Colonic mucosa (tissue), 4 donors: ENCODE results near the gene SMARCAL1. TPM values are rescaled to one million over a fixed set of nuclear protein-coding genes. Genes with fewer than 3 reads are reported as not detected.

Source experiments
- DNase-seq: peaks from one replicate; pipeline ENCODE4 v3.0.0-alpha.2; 2020
- H3K27ac ChIP-seq: fragments of 200-600 bp; one replicate; pipeline ENCODE4 v1.8.0; 2021
- H3K27me3 ChIP-seq: fragments of 200-600 bp; one replicate; pipeline ENCODE4 v1.8.0; 2021
- H3K36me3 ChIP-seq: fragments of 200-600 bp; one replicate; pipeline ENCODE4 v1.8.0; 2021
- H3K4me1 ChIP-seq: fragments of 200-600 bp; one replicate; pipeline ENCODE4 v1.8.0; 2021; ENCODE audit warnings: mild to moderate bottlenecking
- H3K4me3 ChIP-seq: fragments of 200-600 bp; one replicate; pipeline ENCODE4 v1.8.0; 2021
- H3K9ac ChIP-seq, 2 donors: one replicate each; pipeline ENCODE4 v1.7.0; 2013; ENCODE audit warnings: control low read depth in 2 of 2, low read depth in 2 of 2, low read length in 2 of 2
- H3K9me3 ChIP-seq: fragments of 200-600 bp; one replicate; pipeline ENCODE4 v1.8.0; 2021
- intact Hi-C: fragments of 100-400 bp; cut with DNase I; formaldehyde crosslinking; loops from one replicate; pipeline ENCODE4 v1.14.1; 2022
- total RNA-seq, 2 donors: library from RNA; stranded (reverse); fragmentation: NEBNext Ultra II Directional in 1 of 2; extraction: Animal tissue kit (Norgen Biotek cat#: 25700) in 1 of 2; gene quantifications; one replicate each; pipeline ENCODE4 v1.2.1, GENCODE V29; 2021
- TF ChIP-seq, protein P1 (sequence below): fragments of 200-600 bp; IDR thresholded peaks from one replicate; pipeline ENCODE4 v1.8.0; 2022; ENCODE audit warnings: antibody characterized with exemption, mild to moderate bottlenecking
- donor health status: healthy.
- donor health status: DM: no; HTN: no; CAD: no.
- donor health status: DM: no; HTN: no; CAD: no.

Gene SMARCAL1
- total RNA-seq, 2 donors from 2014 or later, result 13.8 to 18.1 TPM

DNA sequence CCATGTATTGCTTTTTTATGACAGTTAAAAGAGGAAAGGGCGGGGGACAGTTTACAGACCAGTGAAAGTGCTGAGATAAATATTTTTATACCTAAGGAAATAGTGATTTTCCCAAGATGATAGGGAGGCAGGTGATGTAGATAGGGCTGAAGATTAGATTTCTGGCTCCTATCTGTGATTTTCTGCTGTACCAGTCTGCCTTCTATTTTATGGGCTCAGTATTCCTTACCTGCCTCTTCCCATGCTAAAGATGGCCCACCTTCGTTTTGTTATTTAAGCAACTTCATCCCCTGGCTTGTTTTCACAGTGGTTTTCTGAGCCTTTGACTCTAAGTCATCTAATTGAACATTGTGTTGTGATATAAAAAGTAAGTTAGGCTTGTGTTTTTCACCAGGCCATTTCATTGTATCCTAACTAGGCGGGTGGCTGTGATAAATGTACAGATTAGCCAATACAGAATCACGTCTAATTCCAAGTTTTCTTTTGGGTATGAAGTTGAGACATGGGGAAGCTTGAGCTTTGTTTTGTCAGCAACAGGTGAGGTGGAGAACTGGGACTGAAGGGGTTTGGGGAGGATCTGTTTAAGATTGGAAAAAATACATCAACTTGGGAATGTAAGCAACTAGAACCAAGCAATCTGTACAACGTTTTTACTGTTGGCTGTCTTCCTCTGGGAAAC, 91.6 kb downstream of the SMARCAL1 start:
- DNase-seq, result no peak
- Histone ChIP-seq H3K27ac (no peak overlapping the region), H3K4me3 (no peak overlapping the region), H3K9me3 (no peaks in the 10 kb centered on the region), H3K9ac (no peak overlapping the region), H3K4me1 (peaks cover 18% of the 10 kb centered on the region), H3K27me3 (no peaks in the 10 kb centered on the region), H3K36me3 (peaks cover 6% of the 10 kb centered on the region)
- TF ChIP-seq, protein P1, sequence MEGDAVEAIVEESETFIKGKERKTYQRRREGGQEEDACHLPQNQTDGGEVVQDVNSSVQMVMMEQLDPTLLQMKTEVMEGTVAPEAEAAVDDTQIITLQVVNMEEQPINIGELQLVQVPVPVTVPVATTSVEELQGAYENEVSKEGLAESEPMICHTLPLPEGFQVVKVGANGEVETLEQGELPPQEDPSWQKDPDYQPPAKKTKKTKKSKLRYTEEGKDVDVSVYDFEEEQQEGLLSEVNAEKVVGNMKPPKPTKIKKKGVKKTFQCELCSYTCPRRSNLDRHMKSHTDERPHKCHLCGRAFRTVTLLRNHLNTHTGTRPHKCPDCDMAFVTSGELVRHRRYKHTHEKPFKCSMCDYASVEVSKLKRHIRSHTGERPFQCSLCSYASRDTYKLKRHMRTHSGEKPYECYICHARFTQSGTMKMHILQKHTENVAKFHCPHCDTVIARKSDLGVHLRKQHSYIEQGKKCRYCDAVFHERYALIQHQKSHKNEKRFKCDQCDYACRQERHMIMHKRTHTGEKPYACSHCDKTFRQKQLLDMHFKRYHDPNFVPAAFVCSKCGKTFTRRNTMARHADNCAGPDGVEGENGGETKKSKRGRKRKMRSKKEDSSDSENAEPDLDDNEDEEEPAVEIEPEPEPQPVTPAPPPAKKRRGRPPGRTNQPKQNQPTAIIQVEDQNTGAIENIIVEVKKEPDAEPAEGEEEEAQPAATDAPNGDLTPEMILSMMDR, result no peak
- intact Hi-C loops, result no loop called here

DNA sequence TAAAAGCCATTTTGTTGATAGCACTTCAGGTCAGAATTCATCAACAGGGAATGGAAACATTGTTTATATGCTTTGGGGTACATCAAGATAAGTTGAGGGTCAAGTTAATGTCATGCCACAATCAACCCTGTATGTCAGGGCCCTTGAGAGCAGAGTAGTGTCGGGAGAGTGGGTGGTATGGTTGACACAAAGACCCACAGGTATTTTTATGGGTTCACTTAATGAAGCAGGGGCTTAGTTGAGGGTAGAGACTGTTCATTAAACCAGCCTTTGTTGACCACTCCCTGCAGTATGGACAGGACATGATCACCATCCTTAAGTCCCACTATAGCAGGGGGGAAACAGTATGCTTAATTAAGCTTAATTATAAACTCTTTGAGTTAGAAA, 92.1 kb downstream of the SMARCAL1 start:
- Histone ChIP-seq H3K9me3 (no peaks in the 10 kb centered on the region), H3K36me3 (peaks cover 6% of the 10 kb centered on the region), H3K27ac (no peak overlapping the region), H3K27me3 (no peaks in the 10 kb centered on the region), H3K4me1 (peaks cover 18% of the 10 kb centered on the region), H3K4me3 (no peak overlapping the region), H3K9ac (no peak overlapping the region)
- DNase-seq, result no peak
- TF ChIP-seq, protein P1, result no peak
- intact Hi-C loops, result no loop called here

DNA sequence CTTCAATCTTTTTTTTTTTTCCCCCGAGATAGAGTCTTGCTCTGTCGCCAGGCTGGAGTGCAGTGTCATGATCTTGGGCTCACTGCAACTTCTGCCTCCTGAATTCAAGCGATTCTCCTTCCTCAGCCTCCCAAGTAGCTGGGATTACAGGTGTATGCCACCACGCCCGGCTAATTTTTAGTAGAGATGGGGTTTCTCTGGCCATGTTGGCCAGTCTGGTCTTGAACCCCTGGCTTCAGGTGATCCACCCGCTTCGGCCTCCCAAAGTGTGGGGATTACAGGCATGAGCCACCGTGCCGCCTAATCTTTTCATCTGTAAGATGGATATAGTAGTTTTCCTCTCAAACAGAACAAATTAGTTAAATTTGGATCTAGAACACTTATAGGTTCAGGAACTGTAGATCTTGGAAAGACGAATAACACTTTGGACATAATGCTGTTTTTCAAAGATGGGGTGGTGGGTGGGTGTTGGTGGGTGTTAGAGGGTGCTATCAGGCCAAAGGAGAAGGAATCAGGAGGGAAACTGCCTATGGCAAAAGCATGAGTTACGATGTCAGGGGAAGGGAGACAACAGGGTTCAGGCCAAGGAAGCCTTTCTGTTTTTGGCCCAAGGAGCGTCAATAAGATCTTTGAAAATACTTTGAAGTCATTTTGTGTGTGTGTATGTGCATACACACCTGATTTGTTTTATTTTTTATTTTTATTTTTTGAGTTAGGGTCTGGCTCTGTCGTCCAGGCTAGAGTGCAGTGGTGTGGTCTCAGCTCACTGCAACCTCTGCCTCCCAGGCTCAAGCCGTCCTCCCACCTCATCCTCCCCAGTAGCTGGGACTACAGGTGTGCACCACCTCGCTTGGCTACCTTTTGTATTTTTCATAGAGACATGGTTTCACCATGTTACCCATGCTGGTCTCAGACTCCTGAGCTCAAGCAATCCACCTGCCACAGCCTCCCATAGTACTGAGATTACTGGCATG, 93.1 kb downstream of the SMARCAL1 start:
- H3K4me1 ChIP-seq, result peaks cover 10% of the 10 kb centered on the region
- intact Hi-C loops, result no loop called here
- no peak overlapping the region for H3K27ac ChIP-seq
- TF ChIP-seq, protein P1, result no peak
- H3K4me3 ChIP-seq, result no peak overlapping the region
- DNase-seq, result no peak
- H3K36me3 ChIP-seq, result peaks cover 6% of the 10 kb centered on the region
- H3K9me3 ChIP-seq, result no peaks in the 10 kb centered on the region
- no peak overlapping the region for H3K9ac ChIP-seq
- no peaks in the 10 kb centered on the region for H3K27me3 ChIP-seq

DNA sequence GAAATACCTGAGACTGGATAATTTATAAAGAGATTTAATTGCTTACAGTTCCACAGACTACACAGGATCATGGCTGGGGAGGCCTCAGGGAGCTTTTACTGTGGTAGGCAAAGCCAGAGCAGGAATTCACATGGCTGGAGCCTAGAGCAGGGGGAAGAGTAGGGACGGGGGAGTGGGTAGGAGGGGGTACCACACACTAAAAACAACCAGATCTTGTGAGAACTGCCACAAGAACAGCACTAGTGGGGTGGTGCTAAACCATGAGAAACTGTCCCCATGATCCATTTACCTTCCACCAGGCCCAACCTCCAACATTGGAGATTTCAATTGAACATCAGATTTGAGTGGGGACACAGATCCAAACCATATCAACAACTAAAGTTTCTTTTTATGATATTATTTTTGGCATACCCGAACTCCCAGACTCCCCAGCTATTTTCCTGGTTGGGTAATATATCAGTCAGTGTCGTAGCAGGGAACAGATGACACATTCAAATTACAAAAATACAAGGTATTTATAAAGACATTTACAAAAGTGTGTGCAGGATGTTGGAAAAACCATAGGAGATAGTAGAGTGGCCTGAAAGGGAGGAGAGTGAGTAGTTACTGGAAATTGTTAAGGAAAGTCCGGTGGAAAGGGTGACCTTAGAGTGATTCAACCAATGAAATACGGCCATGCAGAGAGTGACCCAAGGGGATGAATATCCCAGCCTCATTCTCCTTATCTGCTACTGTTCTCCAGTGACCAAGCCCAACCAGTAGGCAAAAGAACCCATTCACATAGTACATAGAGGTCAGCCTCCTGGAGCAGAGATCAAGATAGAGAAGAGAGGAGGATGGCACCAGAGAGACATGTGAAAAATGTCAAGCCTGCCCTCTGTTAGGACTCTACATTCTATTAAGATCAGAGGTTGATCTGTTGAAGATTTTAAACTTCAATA, 95.2 kb downstream of the SMARCAL1 start:
- no peaks in the 10 kb centered on the region for H3K9me3 ChIP-seq
- no peaks in the 10 kb centered on the region for H3K36me3 ChIP-seq
- no peak overlapping the region for H3K4me3 ChIP-seq
- no peak for DNase-seq
- TF ChIP-seq, protein P1, result no peak
- H3K4me1 ChIP-seq, result no peaks in the 10 kb centered on the region
- H3K9ac ChIP-seq, result no peak overlapping the region
- intact Hi-C loops, result no loop called here
- no peaks in the 10 kb centered on the region for H3K27me3 ChIP-seq
- H3K27ac ChIP-seq, result no peak overlapping the region

DNA sequence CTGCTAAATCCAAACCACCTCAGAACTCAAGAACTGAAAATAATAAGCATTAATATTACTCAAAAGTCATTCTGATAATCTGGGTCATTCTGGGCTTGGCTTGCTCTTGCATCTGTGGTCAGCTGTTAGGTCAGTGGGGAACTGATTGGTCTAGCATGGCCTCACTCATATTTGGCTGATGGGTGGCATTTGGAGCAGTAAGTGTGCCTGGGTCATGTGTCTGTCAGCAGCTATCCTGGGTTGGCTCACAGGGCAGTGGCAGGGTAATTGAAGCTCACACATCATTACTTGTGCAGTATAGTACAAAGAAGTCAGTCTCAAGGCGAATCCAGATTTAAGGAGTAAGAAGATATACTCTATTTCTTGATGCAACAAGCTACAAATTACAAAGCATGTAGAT, 95.9 kb downstream of the SMARCAL1 start:
- H3K9ac ChIP-seq, result no peak overlapping the region
- H3K9me3 ChIP-seq, result no peaks in the 10 kb centered on the region
- no peaks in the 10 kb centered on the region for H3K27me3 ChIP-seq
- intact Hi-C loops, result no loop called here
- H3K36me3 ChIP-seq, result no peaks in the 10 kb centered on the region
- TF ChIP-seq, protein P1, result no peak
- no peaks in the 10 kb centered on the region for H3K4me1 ChIP-seq
- no peak overlapping the region for H3K27ac ChIP-seq
- DNase-seq, result no peak
- H3K4me3 ChIP-seq, result no peak overlapping the region
